CD8-positive, alpha-beta memory T cell (primary cell): ENCODE data around the gene SLC12A6. TPM values are rescaled to one million over a fixed set of nuclear protein-coding genes. Genes with fewer than 3 reads are reported as not detected.
"Not testable (repeated sequence)": the region's sequence is repeated elsewhere in the genome, so short reads cannot be mapped to it uniquely, and the experiment has no call there.

Experiments used
- CTCF ChIA-PET: fragments of 350-600 bp; sonication (Branson Sonifier 250); formaldehyde crosslinking; loops from one replicate; lab custom pipeline; 2021; ENCODE audit warnings: antibody characterized with exemption; lab: Charles Lee
- POLR2A ChIA-PET: fragments of 350-600 bp; sonication (Branson Sonifier 250); formaldehyde crosslinking; loops from one replicate; lab custom pipeline; 2021; ENCODE audit warnings: antibody characterized with exemption; lab: Charles Lee
- DNase-seq, 5 donors: peaks; one replicate each; pipeline versions ENCODE4 v3.0.0 to v3.0.0-alpha.2; 2020 to 2022; ENCODE audit warnings: mixed read lengths in 1 of 5
- H3K27ac ChIP-seq: one replicate; pipeline ENCODE4 v1.7.0; 2013; ENCODE audit warnings: low read depth, mild to moderate bottlenecking, low read length, moderate library complexity
- H3K27me3 ChIP-seq: 2 replicates; pipeline ENCODE4 v1.7.0; 2013; ENCODE audit warnings: low read length, mild to moderate bottlenecking; ENCODE audit not compliant: insufficient read depth, poor library complexity, severe bottlenecking
- H3K36me3 ChIP-seq: 2 replicates; pipeline ENCODE4 v1.7.0; 2013; ENCODE audit warnings: mild to moderate bottlenecking, low read length, moderate library complexity; ENCODE audit not compliant: insufficient read depth
- H3K4me1 ChIP-seq: 2 replicates; pipeline ENCODE4 v1.7.0; 2013; ENCODE audit warnings: mild to moderate bottlenecking, low read length, moderate library complexity; ENCODE audit not compliant: insufficient read depth
- H3K4me3 ChIP-seq: 2 replicates; pipeline ENCODE4 v1.7.0; 2013; ENCODE audit warnings: mild to moderate bottlenecking, low read length
- H3K9me3 ChIP-seq: 2 replicates; pipeline ENCODE4 v1.7.0; 2013; ENCODE audit warnings: mild to moderate bottlenecking, low read length
- H3K27ac Mint-ChIP-seq, 8 donors: one replicate each; pipeline ENCODE4 v1.8.0; 2020 to 2021; ENCODE audit warnings: mixed read lengths in 8 of 8, mild to moderate bottlenecking in 6 of 8, inconsistent platforms in 3 of 8, moderate library complexity in 3 of 8
- H3K27me3 Mint-ChIP-seq, 2 donors: one replicate each; pipeline ENCODE4 v1.8.0; 2020 to 2021; ENCODE audit warnings: mixed read lengths in 2 of 2, mild to moderate bottlenecking in 1 of 2, moderate library complexity in 1 of 2
- H3K36me3 Mint-ChIP-seq, 3 donors: one replicate each; pipeline ENCODE4 v1.8.0; 2020 to 2021; ENCODE audit warnings: mixed read lengths in 3 of 3, inconsistent platforms in 1 of 3, mild to moderate bottlenecking in 1 of 3
- H3K4me1 Mint-ChIP-seq, 3 donors: one replicate each; pipeline ENCODE4 v1.8.0; 2020 to 2021; ENCODE audit warnings: mixed read lengths in 3 of 3, inconsistent platforms in 1 of 3, mild to moderate bottlenecking in 1 of 3
- H3K4me3 Mint-ChIP-seq, 7 donors: one replicate each; pipeline ENCODE4 v1.8.0; 2020 to 2021; ENCODE audit warnings: mixed read lengths in 7 of 7, mild to moderate bottlenecking in 6 of 7, moderate library complexity in 4 of 7, inconsistent platforms in 2 of 7
- H3K9me3 Mint-ChIP-seq, 5 donors: one replicate each; pipeline ENCODE4 v1.8.0; 2020 to 2022; ENCODE audit warnings: mixed read lengths in 5 of 5, mild to moderate bottlenecking in 3 of 5, moderate library complexity in 2 of 5, inconsistent platforms in 1 of 5
- polyA plus RNA-seq: library from polyadenylated mRNA; unstranded; fragments of 300-500 nt; fragmentation: Illumina TruSeq; gene quantifications from one replicate; pipeline ENCODE4 v1.2.3, GENCODE V29; 2021
- total RNA-seq, 2 experiments: library from RNA; stranded (reverse); gene quantifications; one replicate each; pipeline ENCODE4 v1.2.3, GENCODE V29; 2021

The SLC12A6 gene
- total and polyA plus RNA-seq, 3 experiments from 2014 or later: 7.1 to 20.6 (median 19.2) TPM

DNA sequence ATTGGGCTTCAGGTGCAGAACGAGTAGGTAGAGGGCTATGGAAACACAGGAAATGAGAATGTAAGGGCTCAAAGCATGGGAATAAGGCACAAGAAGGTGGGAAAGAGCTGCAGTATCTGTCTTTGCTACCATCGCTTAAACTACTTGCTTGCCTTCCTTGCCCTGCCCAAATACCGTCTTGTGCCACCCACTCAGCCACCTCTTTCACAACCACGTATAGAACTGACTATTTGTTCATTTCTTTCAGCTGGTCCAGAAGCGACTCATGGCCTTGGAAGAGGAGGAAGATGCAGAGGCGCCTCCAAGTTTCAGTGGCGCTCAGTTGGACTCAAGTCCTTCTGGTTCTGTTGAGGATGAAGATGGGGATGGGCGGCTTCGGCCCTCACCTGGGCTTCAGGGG is 17.7 kb upstream of the SLC12A6 start:
- no peaks in the 10 kb centered on the region for H3K4me1 Mint-ChIP-seq
- no peaks in the 10 kb centered on the region for H3K9me3 ChIP-seq
- H3K27me3 Mint-ChIP-seq: no peaks in the 10 kb centered on the region
- H3K36me3 ChIP-seq: peaks cover 4% of the 10 kb centered on the region
- no peaks in the 10 kb centered on the region for H3K4me1 ChIP-seq
- no peak overlapping the region for H3K4me3 ChIP-seq
- H3K27ac Mint-ChIP-seq: peak overlapping the region in 5 of 8 donors; percentile 24 to 76 (median 51)
- no peak for DNase-seq
- H3K27me3 ChIP-seq: no peaks in the 10 kb centered on the region
- POLR2A ChIA-PET: no interaction called here
- H3K27ac ChIP-seq: no peak overlapping the region
- CTCF ChIA-PET: interaction anchor here (3.0 kb wide), 1 partner anchor 11 kb away, joined by 10 read pairs; the partner anchor contains the start of gene LPCAT4
- no peaks in the 10 kb centered on the region for H3K9me3 Mint-ChIP-seq
- no peak overlapping the region for H3K4me3 Mint-ChIP-seq
- H3K36me3 Mint-ChIP-seq: peaks cover 0 to 58% (median 16%) of the 10 kb centered on the region in 3 donors

DNA sequence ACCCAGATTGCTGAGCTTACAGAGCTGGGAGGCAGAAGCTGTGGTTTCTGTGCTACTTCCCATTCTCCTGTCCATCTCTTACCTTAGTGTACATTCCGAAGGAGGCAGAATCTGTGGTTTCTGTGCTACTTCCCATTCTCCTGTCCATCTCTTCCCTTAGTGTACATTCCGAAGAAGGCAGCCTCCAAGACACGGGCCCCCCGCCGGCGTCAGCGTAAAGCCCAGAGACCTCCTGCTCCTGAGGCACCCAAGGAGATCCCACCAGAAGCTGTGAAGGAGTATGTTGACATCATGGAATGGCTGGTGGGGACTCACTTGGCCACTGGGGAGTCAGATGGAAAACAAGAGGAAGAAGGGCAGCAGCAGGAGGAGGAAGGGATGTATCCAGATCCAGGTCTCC is 16.7 kb upstream of the SLC12A6 start:
- H3K27me3 ChIP-seq: no peaks in the 10 kb centered on the region
- Mint-ChIP-seq H3K9me3 (no peaks in the 10 kb centered on the region), H3K27me3 (no peaks in the 10 kb centered on the region), H3K4me1 (no peaks in the 10 kb centered on the region), H3K36me3 (peaks cover 0 to 48% (median 14%) of the 10 kb centered on the region in 3 donors), H3K27ac (peak overlapping the region in 1 of 8 donors; percentile 43), H3K4me3 (no peak overlapping the region)
- H3K4me3 ChIP-seq: no peak overlapping the region
- no peak overlapping the region for H3K27ac ChIP-seq
- CTCF ChIA-PET: interaction anchor here (3.0 kb wide), 1 partner anchor 12 kb away, joined by 10 read pairs; the partner anchor contains the start of gene LPCAT4
- H3K9me3 ChIP-seq: no peaks in the 10 kb centered on the region
- no peaks in the 10 kb centered on the region for H3K36me3 ChIP-seq
- no peaks in the 10 kb centered on the region for H3K4me1 ChIP-seq
- DNase-seq: no peak
- POLR2A ChIA-PET: no interaction called here

DNA sequence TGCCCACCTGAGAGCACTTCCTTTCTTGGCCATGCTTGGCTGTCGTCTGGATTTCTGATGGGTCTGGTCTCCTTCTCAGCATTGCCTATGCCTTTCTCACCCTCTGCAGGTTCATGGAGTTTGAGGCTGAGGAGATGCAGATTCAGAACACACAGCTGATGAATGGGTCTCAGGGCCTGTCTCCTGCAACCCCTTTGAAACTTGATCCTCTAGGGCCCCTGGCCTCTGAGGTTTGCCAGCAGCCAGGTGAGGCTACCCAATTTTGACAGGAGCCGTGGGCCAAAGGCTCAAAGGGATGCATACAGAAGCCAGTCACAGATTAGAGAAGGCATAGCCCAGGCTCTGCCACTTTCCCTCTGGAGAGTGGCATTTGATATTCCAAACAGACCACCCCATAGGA is 16.0 kb upstream of the SLC12A6 start:
- no peak for DNase-seq
- peak overlapping the region in 1 of 8 donors; percentile 44 for H3K27ac Mint-ChIP-seq
- H3K27me3 Mint-ChIP-seq: no peaks in the 10 kb centered on the region
- no peak overlapping the region for H3K4me3 ChIP-seq
- H3K9me3 Mint-ChIP-seq: no peaks in the 10 kb centered on the region
- ChIA-PET POLR2A (no interaction called here), CTCF (interaction anchor here (1.4 to 3.0 kb wide), 2 partner anchors 11 to 13 kb away, joined by 6 to 10 read pairs; partner anchors contain the start of genes LPCAT4, NOP10 and NUTM1)
- no peaks in the 10 kb centered on the region for H3K36me3 ChIP-seq
- H3K4me1 ChIP-seq: no peaks in the 10 kb centered on the region
- H3K36me3 Mint-ChIP-seq: peaks cover 0 to 42% (median 12%) of the 10 kb centered on the region in 3 donors
- H3K27me3 ChIP-seq: no peaks in the 10 kb centered on the region
- no peak overlapping the region for H3K4me3 Mint-ChIP-seq
- no peak overlapping the region for H3K27ac ChIP-seq
- H3K4me1 Mint-ChIP-seq: no peaks in the 10 kb centered on the region
- H3K9me3 ChIP-seq: no peaks in the 10 kb centered on the region

DNA sequence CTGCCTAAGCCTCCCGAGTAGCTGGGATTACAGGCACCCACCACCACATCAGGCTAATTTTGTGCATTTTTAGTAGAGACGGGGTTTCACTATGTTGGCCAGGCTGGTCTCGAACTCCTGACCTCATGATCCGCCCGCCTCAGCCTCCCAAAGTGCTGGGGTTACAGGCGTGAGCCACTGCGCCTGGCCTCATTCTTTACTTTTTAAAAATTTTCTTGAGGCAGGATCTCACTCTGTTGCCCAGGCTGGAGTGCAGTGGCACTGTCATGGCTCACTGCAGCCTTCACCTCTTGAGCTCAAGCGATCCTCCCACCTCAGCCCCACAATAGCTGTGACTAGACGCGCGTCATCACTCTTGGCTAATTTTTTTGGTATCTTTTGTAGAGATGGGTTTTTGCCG is 15.4 kb upstream of the SLC12A6 start:
- peaks cover 0 to 37% (median 9%) of the 10 kb centered on the region in 3 donors for H3K36me3 Mint-ChIP-seq

DNA sequence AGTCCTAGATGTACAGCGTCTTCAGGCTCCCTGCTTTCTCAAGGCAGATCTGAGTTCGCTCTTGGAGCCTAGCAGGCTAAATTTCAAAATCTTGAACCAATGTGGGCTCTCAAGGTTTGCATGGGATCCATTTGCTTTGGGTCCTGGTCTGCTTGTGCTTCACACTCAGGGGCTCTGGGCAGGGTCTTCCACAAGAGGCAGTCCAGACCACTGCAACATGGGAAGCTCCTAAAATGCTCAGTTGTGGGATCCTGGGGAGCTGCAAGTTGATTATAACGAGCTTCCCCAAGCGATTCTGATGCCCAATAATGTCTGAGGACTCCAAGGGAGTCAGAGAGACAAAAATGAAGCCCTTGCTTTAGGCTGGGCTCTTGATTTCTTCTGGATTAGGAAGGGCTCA is 12.2 kb upstream of the SLC12A6 start:
- Mint-ChIP-seq H3K9me3 (no peaks in the 10 kb centered on the region), H3K4me1 (no peaks in the 10 kb centered on the region), H3K27me3 (no peaks in the 10 kb centered on the region), H3K27ac (peak overlapping the region in 1 of 8 donors; percentile 17), H3K4me3 (no peak overlapping the region), H3K36me3 (peaks cover 0 to 8% (median 4%) of the 10 kb centered on the region in 3 donors)
- DNase-seq: no peak
- Histone ChIP-seq H3K9me3 (no peaks in the 10 kb centered on the region), H3K27ac (no peak overlapping the region), H3K4me1 (no peaks in the 10 kb centered on the region), H3K27me3 (no peaks in the 10 kb centered on the region), H3K4me3 (no peak overlapping the region), H3K36me3 (no peaks in the 10 kb centered on the region)
- ChIA-PET CTCF (no interaction called here), POLR2A (no interaction called here)

More for the DNA sequence above, 15.4 kb upstream of the SLC12A6 start:
- H3K4me1 ChIP-seq, H3K36me3 ChIP-seq, H3K9me3 ChIP-seq, H3K4me1 Mint-ChIP-seq, H3K4me3 Mint-ChIP-seq, H3K9me3 Mint-ChIP-seq, DNase-seq, H3K27me3 ChIP-seq, H3K27ac ChIP-seq, POLR2A ChIA-PET, H3K4me3 ChIP-seq, H3K27me3 Mint-ChIP-seq: not testable (repeated sequence)
- CTCF ChIA-PET: interaction anchor here (1.4 kb wide), 1 partner anchor 10 kb away, joined by 6 read pairs; the partner anchor contains the start of genes NOP10 and NUTM1
- peak overlapping the region in 1 of 8 donors; percentile 54 for H3K27ac Mint-ChIP-seq

DNA sequence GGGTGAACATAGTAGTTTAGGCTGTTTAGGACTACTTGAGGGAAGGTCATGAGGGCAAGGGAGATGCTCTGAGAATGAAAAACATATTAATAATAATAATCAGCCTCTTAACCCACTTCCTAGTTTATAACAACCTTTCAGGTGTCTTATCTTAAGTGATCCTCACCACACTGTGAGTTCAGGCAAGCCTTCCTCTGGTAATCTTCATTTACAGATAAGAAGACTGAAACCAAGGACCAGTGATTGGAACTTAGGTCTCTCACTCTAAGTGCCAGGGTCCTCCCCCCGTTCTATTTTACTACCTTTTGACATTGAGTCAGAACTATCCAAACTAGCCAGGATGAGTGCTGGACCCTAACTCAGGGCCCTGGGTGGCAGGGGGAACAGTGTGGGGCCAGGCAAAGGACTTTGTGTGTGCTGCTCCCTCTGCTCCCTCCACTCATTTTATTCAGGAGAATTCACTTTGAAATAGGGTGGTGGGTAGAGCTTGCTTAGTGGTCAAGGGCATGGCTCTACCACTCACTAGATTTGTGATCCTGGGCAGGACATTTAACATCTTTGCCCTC is 11.2 kb upstream of the SLC12A6 start:
- no peaks in the 10 kb centered on the region for H3K4me1 ChIP-seq
- no peak for DNase-seq
- H3K36me3 ChIP-seq: no peaks in the 10 kb centered on the region
- no peak overlapping the region for H3K27ac ChIP-seq
- H3K4me3 ChIP-seq: no peak overlapping the region
- Mint-ChIP-seq H3K36me3 (peaks cover 0 to 2% (median 0%) of the 10 kb centered on the region in 3 donors), H3K4me1 (no peaks in the 10 kb centered on the region), H3K4me3 (no peak overlapping the region), H3K27ac (peak overlapping the region in 1 of 8 donors; percentile 38), H3K9me3 (no peaks in the 10 kb centered on the region), H3K27me3 (no peaks in the 10 kb centered on the region)
- POLR2A ChIA-PET: interaction anchor here (0.5 kb wide), 1 partner anchor 11 kb away, joined by 3 read pairs; the partner anchor contains the start of gene SLC12A6
- CTCF ChIA-PET: no interaction called here
- H3K9me3 ChIP-seq: no peaks in the 10 kb centered on the region
- H3K27me3 ChIP-seq: no peaks in the 10 kb centered on the region

DNA sequence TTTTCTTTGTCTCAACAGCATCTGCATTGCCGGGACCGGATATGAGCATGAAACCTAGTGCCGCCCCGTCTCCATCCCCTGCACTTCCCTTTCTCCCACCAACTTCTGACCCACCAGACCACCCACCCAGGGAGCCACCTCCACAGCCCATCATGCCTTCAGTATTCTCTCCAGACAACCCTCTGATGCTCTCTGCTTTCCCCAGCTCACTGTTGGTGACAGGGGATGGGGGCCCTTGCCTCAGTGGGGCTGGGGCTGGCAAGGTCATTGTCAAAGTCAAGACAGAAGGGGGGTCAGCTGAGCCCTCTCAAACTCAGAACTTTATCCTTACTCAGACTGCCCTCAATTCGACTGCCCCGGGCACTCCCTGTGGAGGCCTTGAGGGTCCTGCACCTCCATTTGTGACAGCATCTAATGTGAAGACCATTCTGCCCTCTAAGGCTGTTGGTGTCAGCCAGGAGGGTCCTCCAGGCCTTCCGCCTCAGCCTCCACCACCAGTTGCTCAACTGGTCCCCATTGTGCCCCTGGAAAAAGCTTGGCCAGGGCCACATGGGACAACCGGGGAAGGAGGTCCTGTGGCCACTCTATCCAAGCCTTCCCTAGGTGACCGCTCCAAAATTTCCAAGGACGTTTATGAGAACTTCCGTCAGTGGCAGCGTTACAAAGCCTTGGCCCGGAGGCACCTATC is 10.5 kb upstream of the SLC12A6 start:
- no peaks in the 10 kb centered on the region for H3K9me3 ChIP-seq
- no peaks in the 10 kb centered on the region for H3K9me3 Mint-ChIP-seq
- H3K4me3 ChIP-seq: no peak overlapping the region
- peaks cover 0 to 2% (median 0%) of the 10 kb centered on the region in 3 donors for H3K36me3 Mint-ChIP-seq
- H3K27ac ChIP-seq: no peak overlapping the region
- H3K4me1 ChIP-seq: no peaks in the 10 kb centered on the region
- H3K4me1 Mint-ChIP-seq: no peaks in the 10 kb centered on the region
- no peak overlapping the region for H3K4me3 Mint-ChIP-seq
- no peaks in the 10 kb centered on the region for H3K27me3 Mint-ChIP-seq
- DNase-seq: no peak
- H3K36me3 ChIP-seq: no peaks in the 10 kb centered on the region
- no peaks in the 10 kb centered on the region for H3K27me3 ChIP-seq
- ChIA-PET CTCF (no interaction called here), POLR2A (no interaction called here)
- peak overlapping the region in 2 of 8 donors; percentile 38 to 68 for H3K27ac Mint-ChIP-seq
